GM19468 (cell line): ENCODE measurements around the gene RTP5.

ENCODE experiments used
- ATAC-seq: cut with Tn5 transposase; IDR thresholded peaks from one replicate; pipeline ENCODE4 v1.9.1; 2021; ENCODE audit warnings: mild to moderate bottlenecking, moderate library complexity, moderate number of reproducible peaks; ENCODE audit not compliant: unreplicated experiment; ENCODE audit errors: extremely low read depth

The RTP5 gene

GRCh38 chr2:241843321-241844065, 26.0 kb upstream of the RTP5 start:
- ATAC-seq = no peak

GRCh38 chr2:241844066-241844728, 25.3 kb upstream of the RTP5 start:
- peak; percentile 48 for ATAC-seq

- no peak for ATAC-seq
These were observed 24.5 kb upstream of the RTP5 start for GRCh38 chr2:241844831-241845578.

GRCh38 chr2:241846406-241846805, 23.1 kb upstream of the RTP5 start:
- ATAC-seq = no peak

- no peak for ATAC-seq
These were observed 20.5 kb upstream of the RTP5 start for GRCh38 chr2:241848761-241849615.

- ATAC-seq = no peak
These were observed 19.6 kb upstream of the RTP5 start for GRCh38 chr2:241849616-241850543.

GRCh38 chr2:241850544-241851324, 18.8 kb upstream of the RTP5 start:
- ATAC-seq = no peak

- ATAC-seq = no peak
These were observed 18.0 kb upstream of the RTP5 start for GRCh38 chr2:241851325-241852115.

- ATAC-seq = no peak
These were observed 17.2 kb upstream of the RTP5 start for GRCh38 chr2:241852116-241852980.

GRCh38 chr2:241852981-241853631, 16.4 kb upstream of the RTP5 start:
- ATAC-seq = no peak

- no peak for ATAC-seq
These were observed 15.7 kb upstream of the RTP5 start for GRCh38 chr2:241853651-241854341.

GRCh38 chr2:241854342-241855244, 14.9 kb upstream of the RTP5 start:
- ATAC-seq = no peak

GRCh38 chr2:241855245-241855887, 14.2 kb upstream of the RTP5 start:
- ATAC-seq = no peak

- no peak for ATAC-seq
These were observed 13.6 kb upstream of the RTP5 start for GRCh38 chr2:241855888-241856422.
